HG02885 (cell line): ENCODE results near the gene COX7C.
"Not testable (repeated sequence)": the region's sequence is repeated elsewhere in the genome, so short reads cannot be mapped to it uniquely, and the experiment has no call there.

Experiments
- ATAC-seq: cut with Tn5 transposase; IDR thresholded peaks from one replicate; pipeline ENCODE4 v1.9.1; 2021; ENCODE audit warnings: mild to moderate bottlenecking; ENCODE audit not compliant: unreplicated experiment, poor library complexity

Gene COX7C, protein sequence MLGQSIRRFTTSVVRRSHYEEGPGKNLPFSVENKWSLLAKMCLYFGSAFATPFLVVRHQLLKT

DNA sequence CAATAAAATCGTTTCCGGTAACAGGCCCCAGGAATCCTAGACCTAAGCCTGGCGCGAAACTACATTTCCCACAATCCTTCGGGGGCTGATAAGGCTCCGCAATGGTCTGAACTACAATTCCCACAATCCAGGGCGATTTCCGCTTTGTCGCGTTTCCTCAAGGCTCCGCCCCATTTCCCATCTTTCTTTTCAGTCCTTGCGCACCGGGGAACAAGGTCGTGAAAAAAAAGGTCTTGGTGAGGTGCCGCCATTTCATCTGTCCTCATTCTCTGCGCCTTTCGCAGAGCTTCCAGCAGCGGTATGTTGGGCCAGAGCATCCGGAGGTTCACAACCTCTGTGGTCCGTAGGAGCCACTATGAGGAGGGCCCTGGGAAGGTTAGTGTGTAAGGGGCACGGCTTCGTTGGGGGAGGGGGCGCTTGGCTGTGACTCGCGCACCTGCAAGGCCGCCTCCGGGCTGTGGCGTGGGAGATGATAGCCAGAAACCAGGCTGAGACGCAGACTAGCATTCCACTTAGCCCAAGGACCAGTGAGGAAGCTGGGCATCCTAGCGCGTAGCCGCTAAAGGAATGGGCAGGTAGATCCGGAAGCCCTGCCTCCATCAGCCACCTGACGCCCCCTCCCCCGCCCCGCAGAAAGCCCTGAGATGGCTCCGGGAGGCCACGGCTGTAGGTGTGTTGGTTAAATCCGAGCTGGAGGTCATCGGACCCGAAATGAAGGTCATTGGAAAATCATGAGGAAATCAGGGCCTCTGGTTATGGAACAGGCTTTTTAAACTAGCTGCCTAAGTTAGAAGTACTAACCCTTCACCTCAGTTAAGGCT, at the start of gene COX7C:
Gene COX7C, plus strand, starts transcription at position 186 of the 821 bp plus-strand sequence. Its CDS starts 115 bp downstream, at position 301.
- ATAC-seq = peak; percentile 96

DNA sequence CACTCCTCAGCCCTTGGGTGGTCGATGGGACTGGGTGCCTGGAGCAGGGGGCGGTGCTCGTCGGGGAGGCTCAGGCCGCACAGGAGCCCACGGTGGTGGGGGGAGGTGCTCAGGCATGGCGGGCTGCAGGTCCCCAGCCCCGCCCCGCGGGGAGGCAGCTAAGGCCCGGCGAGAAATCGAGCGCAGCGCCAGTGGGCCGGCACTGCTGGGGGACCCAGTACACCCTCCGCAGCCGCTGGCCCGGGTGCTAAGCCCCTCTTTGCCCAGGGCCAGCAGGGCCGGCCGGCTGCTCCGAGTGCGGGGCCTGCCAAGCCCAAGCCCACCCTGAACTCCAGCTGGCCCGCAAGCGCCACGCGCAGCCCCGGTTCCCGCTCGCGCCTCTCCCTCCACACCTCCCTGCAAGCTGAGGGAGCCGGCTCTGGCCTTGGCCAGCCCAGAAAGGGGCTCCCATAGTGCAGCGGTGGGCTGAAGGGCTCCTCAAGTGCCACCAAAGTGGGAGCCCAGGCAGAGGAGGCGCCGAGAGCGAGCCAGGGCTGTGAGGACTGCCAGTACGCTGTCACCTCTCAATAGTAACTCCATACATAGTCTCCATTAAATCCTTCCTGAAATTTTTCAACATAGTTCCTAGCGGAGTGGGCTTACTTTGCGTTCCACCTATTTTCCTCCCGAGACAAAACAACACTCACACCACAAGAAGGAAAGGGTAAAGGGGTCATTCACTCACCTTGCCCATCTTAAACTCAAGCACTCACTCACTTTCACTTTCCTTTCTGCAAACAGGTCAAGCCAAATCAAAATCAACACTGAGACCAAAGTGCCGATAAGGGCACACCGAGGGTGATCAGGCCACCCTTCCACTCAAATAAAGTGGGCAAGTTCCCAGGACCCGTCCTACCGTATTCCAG, 48.0 kb upstream of the COX7C start:
- ATAC-seq = not testable (repeated sequence)

DNA sequence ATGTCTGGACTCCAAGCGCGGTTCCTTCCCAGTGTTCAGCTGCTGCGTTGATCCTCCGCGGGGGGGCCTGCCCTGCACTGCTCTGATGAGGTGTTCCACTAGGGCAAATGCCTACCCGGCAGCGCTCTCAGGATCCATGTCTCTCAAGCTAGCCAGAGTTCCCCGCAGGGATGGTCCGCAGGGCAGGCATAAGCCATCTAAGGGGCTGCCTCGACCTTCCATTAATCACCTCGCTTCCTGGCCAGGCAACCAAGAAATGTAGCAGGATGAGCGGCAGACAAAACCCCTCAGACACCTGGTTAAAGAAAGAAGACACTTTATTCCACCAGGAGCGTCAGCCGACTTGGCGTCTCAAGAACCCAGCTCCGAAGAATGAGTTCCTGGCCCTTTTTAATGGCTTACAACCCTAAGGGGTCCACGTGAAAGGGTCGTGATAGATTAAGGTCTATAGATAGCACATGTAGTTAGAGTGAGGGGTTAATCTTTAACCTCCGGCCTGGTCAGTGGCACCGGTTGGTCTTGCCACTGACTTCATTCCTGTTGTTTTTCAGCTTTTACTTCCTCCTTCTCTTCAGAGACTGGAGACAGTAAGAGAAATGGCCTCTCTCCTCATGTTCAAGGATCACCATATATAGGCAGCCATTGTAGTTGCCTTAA, 47.2 kb upstream of the COX7C start:
- no peak for ATAC-seq

DNA sequence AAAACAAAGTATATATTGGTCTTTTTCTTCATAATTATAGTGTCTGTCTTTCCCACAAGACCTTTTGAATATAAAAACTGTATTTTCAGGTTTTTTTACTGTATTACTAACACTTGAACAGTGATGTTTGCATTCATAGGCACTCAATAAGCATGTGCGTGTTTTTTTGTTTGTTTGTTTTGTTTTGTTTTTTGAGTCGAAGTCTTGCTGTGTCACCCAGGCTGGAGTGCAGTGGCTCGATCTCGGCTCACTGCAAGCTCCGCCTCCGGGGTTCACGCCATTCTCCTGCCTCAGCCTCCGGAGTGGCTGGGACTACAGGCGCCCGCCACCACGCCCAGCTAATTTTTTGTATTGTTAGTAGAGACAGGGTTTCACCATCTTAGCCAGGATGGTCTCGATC, 46.6 kb upstream of the COX7C start:
- ATAC-seq = not testable (repeated sequence)

DNA sequence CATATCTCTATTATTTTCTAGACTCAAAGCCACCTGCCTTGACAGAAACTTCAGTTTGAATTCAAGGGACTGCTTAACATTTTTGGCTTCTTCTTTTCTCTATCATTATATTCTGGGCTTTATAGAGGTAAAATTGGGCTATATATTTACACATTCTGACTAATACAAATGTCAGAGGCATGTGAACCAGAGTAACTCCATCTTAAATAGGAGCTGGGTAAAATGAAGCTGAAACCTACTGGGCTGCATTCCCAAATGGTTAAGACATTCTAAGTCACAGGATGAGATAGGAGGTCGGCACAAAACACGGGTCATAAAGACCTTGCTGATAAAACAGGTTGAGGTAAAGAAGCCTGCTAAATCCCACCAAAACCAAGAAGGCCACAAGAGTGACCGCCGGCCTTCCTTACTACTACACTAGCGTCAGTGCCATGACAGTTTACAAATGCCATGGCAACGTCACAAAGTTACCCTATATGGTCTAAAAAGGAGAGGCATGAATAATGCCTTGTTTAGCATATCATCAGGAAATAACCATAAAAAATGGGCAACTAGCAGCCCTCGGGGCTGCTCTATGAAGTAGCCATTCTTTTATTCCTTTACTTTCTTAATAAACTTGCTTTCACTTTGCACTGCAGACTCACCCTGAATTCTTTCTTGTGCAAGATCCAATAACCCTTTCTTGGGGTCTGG, 44.8 kb upstream of the COX7C start:
- ATAC-seq = no peak

DNA sequence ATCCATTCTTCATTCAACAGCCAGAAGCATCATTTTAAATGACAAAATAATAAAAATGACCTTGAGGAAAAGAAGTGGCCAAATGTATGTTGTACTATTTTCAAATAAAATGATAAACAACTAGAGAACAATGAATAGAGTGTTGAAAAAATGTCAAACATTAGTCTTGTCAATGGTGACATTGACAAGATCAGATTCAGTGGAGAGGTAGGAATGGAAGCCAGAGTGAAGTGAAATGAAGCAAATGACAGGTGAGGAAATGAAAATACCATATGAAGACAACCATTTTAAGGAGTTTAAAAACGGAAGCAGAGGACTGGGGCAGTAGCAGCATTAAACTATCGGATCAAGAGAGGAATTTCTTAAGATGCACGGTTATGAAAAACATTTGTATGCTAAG, 38.2 kb upstream of the COX7C start:
- ATAC-seq = no peak

DNA sequence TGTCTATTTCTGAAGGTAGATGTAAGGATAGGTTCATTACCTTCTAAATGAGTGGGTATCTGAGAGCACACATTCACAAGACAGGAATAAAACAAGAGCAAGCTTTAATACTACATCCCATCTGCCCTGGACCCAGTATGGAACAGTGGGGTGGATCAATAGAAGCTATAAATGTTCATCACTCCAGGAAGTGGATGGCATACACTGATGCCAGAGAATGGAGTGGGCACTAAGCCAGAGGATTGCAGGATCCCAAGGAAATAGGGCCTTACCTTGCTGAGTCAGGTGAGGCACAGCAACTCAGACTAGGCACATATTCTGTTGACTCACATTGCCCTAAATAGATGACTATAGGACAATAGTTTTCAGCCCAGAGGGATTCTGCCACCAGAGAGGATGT, 21.3 kb upstream of the COX7C start:
- no peak for ATAC-seq

DNA sequence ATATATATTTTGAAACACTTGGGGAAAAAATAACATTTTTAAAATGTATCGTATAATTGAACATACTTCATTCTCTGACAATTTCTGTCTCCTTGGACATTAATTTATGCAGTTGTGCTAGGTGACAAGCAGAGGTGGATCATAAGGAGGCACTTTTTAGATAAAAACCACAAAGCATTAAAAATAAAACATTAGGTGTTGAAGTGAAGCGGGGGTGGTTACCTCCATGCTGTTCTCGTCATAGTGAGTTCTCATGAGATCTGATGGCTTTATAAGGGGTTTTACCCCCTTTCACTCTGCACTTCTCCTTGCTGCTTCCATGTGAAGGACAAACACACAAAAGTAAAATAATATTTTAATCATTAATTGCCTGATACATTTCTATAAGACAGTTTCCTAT, 11.9 kb upstream of the COX7C start:
- ATAC-seq = no peak

DNA sequence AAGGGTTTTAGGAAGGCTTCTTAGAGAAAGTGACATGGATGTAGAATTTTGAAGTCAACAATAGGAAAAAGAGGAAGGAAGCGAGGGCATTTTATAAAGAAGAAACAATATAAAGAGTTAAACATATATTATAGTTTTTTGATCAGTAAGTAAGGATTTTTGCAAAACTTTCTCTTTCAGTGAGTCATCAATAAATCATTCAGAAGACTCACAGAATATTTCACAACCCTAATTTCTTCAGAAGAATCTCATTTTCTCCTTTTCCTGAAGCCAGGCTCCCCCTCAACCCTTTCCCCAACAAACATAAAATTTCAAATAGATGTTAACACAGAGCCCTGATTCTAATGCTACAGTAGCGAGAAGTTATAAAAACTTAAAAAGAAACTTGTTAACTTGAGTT, 4.3 kb upstream of the COX7C start:
- no peak for ATAC-seq

DNA sequence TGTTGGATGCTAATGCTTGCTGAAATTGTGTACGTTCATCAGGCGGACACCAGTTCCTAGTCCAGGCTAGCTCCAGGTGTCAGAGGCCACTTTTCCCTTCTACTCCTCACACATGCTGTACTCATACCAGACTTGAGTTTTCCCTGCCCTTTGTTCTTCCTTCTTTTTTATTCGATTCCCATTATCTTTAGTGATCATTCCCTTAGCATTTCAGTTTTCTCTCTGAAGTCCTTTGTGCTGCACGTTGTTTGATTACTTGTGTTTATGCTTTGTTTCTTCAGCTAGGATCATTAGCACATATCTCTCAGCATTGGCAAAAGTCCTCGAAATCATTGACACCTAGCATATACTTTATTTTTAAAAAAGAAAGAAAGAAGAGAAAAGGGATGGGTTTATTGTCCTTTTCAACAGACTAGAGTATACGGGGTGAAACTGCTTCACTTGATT, 409 bp upstream of the COX7C start:
- no peak for ATAC-seq

DNA sequence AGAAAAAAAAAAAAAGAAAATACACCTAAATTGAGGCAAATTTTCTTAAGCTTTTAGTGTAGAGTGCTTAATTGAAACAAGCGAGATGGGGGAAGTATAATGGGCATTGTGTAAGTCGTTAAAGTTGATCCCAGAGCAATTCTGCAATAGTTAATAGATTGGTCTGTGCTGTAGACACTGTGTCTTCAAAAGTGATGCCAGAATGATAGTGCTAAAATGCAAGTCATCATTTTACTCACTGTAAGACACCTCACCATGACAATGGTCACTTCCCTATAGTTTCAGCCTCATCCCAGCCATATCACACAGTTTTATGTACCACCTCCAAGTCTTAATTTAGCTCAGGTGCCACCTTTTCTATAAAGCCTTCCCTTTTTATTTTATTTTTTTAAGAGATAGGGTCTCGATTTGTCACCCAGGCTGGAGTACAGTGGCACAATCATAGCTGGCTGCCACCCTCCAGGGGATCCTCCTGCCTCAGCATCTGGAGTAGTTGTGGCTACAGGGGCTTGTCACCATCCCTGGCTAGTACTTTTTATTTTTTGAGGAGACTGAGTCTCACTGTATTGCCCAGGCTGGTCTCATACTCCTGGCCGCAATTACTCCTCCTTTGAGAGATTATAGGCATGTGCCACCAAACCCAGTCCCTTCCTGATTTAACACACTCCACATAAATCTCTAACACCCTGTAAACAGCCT, 6.2 kb downstream of the COX7C start:
- ATAC-seq = no peak

DNA sequence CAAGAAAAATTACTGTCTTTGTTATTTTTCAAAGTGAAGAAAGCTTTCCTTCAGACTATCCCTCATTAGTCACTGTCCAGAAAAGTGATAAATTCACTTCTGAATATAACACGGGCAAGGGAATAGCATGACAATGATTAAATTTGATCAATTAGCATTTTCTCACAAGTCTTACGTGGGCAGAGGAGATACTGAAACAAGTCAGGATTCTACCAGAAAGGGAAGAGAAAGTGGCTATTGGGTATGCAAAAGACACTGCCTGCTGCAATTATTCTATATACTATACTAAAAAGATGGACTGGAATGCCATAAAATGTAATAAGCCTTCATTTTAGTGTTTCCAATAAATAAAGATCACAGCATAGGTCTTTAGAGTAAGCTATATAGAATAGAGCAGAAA, 7.4 kb downstream of the COX7C start:
- no peak for ATAC-seq

DNA sequence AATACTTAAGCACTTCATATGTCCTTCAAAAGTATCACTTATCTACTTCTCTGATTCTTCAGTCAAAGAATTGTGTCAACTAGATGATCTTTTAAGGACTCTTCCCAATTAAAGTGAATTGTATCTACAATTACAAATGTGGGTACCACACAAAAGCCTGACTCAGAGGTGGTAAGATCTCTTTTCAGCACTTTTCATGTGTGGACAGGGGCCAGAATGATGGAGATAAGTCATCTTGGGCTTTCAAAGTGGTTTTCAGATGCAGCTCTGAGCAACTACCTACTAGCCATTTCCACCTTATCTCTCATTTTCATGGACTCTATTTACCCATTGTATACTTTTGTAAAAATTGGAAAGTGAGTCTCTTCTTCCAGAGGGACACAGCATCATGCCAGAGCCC, 8.4 kb downstream of the COX7C start:
- ATAC-seq = no peak

DNA sequence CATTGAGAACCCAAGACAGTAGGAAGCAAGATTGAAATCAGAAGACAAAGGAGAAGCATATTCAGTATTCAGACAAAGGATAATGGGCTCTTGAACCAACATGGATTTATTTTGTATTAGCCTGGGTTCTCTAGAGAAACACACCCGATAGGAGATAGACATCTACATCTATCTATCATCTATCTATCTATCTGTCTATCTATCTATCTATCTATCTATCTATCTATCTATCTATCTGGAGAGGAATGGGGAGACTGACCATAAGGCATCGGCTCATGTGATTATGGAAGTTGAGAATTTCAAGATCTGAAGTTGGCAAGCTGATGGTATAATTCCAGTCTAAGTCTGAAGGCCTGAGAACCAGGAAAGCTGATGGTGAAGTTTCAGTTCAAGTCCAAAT, 13.4 kb downstream of the COX7C start:
- no peak for ATAC-seq

DNA sequence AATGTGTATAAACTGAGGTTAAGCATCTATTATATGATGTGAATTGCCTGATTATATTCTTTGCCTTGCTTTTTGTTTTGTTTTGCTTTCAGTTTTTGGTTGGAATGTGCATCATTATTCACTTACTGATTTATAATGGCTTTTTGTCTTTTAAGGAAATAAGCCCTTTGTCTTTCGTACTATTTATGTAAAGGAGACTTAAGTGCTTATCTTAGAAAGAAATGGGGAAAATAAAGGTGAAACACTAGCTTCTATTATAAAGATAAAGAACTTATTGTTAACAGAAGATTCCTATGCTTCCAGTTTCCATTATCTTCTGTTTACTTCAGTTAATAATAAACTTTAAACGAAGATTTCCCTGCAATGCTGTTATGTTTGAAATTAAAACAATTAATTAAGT, 23.3 kb downstream of the COX7C start:
- ATAC-seq = no peak

DNA sequence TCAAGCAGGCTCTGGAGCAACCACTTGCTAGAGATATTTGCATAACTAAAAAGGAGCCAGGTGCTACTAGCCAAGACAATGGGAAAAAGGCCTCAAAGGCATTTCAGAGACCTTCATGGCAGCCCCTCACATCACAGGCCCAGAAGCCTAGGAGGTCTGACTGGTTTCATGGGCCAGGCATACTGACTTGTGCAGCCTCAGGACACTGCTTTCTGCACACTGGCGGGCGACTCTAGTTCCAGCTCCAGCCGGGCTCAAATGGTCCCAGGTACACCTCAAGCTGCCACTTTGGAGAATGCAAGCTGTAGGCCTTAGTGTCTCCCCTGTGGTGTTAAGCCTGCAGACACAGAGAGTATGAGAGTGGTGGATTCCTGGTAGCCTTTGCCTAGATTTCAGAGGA, 27.1 kb downstream of the COX7C start:
- no peak for ATAC-seq

DNA sequence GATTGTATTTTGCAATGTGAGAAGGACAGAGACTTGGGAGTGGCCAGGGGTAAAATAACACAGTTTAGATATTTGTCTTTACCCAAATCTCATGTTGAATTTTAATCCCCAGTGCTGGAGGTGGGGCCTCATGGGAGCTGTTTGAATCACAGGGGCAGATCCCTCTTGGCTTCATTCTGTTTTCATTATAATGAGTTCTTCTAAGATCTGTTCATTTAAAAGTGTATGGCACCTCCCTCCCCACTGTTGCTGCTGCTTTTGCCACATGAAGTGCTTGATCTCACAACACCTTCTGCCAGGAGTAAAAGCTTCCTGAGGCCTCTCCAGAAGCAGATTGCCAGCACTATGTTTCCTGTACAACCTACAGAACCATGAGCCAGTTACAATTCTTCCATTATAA, 28.1 kb downstream of the COX7C start:
- ATAC-seq = no peak

DNA sequence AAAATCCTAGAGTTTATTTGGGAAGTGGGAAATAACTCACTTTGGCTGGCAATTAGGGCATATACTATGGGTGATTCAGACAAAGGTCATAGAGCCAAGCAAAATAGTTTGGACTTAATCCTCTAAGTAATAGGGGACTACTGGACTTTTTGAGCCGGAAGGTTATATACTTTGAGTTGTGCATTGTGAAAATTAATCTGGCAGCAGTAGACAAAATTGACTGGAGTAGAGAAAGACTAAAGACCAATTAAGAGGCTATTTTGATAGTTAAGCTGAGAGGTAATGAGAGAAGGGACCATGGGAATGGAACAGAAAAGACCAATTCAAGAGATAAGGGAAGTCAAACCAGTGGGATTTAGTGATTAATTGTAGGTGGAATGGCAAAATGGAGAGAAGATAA, 28.9 kb downstream of the COX7C start:
- ATAC-seq = no peak

DNA sequence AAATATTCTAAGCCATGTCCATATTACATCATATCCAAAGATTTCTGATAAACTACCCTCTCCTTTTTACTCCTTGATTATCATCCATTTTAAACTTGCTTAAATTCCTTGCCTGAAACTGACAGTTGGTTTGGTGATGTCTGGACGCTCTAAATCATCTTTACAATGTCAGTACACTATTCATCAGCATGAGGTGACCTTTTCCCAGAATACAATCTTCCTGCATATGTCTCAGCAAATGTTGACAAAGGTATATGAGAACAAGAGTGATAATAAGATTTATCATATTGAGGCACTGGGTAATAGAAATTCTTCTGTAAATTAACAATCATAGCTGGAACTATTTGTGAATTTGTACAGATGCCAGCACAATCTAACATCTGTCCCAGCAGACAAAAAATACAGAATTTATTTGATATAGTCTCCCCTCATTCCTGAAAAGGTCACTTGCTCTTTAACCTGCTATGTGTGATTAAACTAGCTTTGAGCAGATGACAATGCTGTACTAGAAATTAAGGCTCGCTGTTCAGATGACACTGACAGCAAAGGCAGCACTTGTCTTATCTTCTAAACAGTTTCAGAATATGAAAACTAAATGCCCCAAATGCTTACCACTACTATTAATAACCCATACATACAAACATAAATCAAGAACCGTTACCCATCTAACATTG, 32.2 kb downstream of the COX7C start:
- ATAC-seq = no peak
